ENCODE results near the gene PLXNA2.

PLXNA2 gene

DNA sequence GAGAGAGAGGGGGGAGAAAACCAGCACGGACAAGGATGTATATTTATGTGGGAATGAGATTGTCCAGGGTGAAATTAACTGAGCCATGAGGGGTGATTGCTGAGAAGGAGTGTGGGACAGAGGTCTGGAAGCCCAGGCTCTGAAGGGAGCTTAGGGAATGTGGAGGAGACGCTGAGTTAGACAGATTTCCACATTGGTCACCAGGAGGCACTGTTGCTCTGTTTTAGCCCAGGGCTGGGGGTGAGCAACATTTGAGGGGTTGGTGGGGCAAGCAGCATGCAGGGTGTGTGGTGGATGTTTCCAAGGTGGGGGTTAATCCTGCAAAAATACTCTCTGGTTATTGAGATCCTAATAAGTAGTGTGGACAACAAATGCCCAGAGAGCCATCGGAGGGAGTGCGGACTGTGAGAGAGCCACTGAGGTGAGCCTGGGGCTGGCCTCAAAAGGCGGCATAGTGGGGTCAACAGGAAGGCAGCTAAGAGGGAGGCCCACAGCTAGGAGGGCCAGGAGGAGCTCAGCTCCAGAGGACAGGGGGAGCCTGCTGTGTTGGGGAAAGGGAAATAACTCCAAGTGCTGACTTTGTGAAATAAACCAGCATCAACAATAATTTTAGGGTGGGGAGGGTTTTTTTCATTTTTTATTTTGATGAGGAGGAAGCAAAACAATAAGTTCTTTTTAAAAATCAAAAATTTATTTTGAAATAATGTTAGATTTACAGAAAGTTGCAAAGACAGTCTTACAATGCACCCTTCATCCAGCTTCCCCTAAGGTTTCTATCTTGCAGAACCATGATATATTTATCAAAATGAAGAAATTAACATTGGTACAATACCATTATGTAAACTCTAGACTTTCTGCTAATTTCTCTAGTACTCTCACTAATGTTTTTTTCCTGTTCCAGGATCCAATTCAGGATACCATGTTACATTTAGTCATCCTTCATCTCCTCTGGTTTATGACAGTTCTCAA, 250.4 kb downstream of the PLXNA2 start:
- no peak for DNase-seq (ENCODE audit: low read depth)

DNA sequence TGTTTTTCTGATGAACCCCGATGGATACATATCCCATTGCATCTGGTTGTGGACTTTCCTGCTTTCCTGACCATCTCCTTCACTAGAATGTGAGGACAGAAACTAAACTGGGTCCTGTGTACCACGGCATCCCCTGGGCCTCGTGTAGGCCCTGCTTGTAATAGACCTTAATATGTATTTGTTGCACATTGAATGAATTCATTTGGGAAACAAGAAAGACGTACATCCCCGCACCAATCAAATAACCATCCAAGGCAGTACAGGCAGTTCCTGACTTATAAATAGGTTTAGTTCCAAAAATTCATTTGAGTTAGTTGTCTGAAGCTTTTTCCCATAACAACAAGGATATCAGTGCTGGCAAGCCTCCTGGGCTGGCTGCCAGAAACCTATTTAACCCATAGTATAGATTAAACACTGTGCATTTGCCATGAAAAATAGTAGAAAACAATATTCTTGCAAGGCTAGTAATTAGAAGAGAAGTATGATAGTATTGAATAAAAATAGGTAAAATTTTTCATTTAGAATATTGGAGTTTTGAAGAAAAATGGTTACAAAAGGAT, 251.4 kb downstream of the PLXNA2 start:
- no peak for DNase-seq (ENCODE audit: low read depth)

DNA sequence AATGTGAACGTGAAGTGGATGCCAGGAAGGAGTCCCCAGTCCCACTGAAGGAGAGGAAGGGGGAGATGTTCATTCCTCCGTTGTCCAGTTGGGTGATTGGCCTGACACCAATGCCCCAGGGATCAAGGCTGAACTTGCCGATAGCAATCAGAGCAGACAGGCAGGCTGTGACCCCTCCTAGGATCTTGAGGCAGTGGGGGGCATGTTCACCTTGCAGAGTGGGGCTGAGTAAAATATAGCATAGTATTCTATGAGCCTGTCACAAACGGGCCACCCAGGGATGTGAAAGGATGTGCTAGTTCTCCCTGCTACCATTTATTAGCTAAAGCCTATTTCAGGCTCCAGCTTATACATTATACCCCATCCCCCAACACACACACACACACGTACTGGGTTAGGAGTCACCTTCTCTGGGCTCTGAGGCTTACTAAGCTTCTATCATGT, 252.6 kb downstream of the PLXNA2 start:
- DNase-seq (ENCODE audit: low read depth): no peak

DNA sequence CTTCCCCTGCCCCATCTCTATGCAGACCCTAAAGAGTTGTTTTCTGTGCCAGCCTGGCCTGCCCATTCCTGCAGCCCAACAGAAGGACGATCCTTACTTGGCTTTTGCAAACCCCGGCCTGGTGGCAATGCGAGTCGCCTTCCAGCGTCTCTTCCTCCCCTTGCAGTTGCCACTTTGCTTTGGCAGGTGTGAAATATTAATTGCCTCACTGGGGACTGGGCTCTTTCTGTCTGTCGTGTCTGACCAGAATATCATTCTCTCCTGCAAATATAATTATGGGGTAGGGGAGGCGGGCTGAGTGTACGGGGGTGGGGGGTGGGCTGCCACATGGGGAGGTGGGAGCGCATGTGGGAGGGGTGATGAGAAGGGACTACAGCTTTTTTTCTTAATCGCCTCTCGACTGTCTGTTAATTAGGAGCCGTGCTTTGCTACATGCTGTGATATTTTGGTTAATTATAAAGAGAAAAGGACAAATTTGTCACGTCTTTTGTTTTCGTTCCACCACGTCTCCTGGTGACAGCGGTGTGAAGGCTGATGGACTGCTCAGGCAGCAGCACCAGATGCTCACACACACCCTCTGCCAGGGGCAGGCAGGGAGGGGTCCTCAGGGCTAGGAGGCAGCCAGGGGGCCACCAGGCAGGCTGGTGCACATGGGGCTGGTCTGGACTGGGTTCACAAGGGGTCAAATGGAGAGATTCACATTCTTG, 253.2 kb downstream of the PLXNA2 start:
- DNase-seq (ENCODE audit: low read depth): no peak

DNA sequence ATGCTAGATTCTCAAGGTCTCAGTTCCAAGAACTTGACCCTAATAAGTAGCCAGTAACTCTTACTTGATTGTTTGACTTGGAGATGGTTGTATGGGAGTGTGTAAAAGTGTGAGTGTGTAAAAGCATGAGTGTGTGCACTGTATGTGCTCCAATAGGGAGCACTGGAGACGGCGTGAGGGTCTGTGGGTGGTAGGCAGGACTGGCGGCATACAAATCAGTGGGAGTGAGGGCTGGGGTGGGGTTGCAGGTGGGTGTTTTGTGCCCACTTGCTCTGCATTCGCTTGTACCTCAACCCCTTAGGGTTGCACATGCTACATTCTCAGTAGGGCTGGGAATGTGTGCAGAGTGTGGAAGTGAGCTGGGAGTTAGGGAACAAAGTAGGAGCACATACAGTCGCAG, 253.7 kb downstream of the PLXNA2 start:
- no peak for DNase-seq (ENCODE audit: low read depth)

DNA sequence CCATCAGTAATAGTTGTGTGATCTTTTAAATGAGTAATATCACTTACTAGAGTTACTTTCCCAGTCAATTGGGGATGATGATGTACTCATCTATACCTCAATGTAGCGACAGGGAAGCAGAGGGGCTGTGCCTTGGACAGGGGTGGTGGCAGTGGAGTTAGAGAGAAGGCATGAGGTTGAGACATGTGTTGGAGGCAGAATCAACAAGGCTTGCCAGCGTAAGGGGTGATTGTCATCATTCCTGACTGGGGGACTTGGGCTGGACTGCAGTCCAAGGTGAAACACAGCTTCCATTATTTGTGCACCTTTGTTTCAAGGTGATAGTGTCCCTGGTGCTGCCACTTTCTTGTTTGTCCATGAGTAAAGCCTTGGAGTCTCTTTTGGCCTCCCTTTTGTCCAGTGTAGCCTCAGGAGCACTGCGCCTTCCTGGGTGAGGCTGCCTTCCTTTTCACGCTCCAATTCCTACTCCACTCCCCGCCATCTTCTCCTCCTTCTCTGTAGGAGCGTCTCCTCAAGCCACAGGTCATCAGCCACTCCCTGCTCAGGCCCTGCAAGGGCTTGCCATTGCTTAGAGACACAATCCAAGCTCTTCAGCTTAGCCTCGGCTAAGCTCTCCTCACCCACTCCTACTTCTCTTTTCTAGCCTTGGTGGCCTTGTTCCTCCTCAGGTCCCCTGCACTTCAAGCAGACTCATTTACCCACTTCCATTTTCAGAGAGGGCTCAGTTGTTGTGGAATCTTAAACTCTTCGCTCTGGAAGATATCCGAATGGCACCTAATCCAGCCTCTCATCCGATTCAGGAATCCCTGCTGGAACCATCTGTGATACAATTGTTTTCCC, 255.6 kb downstream of the PLXNA2 start:
- no peak for DNase-seq (ENCODE audit: low read depth)

DNA sequence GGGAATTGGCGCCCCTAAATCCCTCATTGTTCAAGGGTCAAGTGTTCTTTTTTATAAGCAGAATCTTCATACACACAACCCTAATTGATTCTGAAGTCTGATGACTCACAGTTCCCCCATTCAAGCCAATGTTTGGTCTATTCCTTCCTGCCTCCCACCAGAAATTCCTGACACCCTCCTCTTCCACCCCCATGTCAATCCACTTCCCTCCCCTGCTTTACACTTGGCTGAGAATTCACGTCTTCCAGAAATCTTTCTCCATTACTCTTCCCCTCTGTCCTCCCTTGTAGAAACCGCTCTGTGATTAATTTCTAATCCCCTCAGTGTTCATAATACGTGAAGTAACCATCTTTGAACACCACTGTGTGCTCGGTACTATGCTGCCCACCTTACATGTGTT, 257.0 kb downstream of the PLXNA2 start:
- DNase-seq (ENCODE audit: low read depth): no peak

DNA sequence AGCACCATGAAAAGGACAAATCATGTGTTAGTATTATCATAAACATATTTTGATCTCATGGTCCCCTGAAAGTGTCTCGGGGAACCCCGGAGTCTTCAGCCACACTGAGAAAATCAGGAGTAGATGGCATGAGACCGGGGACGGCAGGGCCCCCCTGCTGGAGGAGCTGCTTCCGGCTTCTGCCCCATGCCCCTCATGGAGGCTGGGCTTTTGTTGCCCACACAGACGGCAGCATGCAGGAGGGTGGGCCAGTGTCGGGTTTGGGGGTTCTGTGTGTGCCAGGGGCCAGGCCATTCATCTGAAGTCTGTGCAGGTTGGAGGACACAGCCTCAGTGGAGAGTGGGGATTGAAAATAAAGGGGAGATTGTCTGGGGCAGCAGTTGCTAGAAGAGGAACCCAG, 258.2 kb downstream of the PLXNA2 start:
- no peak for DNase-seq (ENCODE audit: low read depth)

DNA sequence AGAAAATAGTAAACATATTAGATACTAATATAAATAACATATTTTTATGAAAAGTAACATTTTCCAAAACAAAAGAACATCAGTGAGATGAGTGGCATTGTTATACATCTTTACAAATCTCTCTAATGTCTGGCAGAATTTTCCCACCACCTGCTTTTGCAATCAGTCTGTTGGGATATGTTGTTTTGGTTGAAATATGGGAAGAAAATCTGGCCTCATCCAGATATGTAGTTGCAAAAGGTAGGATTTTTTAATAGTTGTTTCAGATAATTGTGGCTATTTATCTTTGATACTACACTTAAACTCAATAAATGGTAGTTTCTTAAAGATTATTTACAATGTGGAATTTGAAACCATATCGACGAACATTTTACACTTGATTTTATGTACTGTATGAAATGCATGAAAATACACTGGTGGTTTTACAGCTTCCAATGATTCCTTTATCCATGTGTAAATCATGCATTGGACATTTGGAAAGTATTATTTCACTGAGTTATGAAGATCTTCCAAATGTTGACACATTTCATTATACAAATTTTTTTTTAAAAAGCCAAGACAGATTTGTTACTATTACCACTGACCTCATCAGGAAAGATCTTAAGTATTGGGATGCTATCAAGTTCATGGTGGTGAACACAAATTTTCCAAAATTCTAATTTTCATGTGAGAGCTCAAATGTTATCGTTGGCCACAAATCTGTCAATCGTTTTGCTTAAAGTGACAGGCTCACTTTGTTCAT, 259.2 kb downstream of the PLXNA2 start:
- no peak for DNase-seq (ENCODE audit: low read depth)

DNA sequence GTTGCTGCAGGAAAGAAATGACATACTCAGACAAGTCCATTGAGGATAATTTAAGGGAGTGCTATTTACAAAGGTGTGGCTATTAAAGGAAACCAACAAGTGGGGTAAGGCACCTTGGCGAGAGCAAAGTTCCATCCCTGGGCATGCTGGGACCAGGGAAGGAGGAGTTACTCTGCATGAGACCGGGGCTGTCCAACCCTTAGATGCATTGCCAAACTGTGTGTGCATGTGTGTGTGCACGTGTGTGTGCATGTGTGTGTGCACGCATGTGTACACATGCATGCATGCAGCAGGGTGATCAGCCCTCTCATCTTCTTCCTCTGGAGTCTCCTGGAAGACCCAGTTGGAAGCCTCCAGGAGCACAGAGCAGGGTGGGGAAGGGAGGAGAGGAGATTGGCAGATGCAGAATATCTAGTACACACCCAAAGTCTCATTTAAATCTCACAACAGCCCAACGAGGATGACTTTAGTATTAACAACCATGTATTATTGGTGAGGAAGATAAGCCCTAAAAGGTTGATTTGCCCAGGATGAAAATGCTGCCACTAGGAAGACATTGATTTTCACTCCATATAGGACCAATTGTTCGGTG, 261.0 kb downstream of the PLXNA2 start:
- no peak for DNase-seq (ENCODE audit: low read depth)

DNA sequence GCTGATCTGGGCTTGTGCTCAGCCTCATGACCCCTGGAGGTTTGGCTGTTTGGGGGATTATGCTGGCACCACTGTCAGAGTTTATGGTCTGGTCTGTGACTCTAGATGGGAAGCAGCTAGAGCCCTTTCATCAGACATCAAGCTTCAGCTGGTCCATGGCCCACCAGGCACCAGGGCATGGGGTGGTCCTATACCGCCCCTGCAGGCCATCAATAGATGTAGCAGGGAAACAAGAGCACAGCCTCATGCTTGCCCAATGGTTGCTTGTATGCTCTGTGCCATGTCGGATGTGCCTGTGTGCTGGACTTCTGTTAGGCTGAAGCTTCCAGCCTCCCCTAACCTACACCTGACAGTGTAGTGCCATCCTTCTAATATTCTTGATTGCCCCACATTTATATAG, 262.2 kb downstream of the PLXNA2 start:
- no peak for DNase-seq (ENCODE audit: low read depth)

DNA sequence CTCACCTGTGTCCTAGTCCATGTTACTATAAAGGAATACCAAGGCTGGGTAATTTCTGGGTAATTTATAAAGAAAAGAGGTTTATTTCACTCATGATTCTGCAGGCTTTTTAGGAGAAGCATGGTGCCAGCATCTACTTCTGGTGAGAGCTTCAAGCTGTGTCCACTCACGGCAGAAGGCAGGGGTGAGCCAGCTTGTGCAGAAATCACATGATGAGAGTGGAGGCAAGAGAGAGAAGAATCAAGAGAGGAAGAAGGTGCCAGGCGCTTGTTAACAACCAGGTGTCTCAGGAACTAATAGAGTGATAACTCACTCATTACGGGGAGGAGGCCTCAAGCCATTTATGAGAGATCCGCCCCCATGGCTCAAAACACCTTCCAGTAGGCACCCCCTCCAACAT, 265.7 kb downstream of the PLXNA2 start:
- no peak for DNase-seq (ENCODE audit: low read depth)

DNA sequence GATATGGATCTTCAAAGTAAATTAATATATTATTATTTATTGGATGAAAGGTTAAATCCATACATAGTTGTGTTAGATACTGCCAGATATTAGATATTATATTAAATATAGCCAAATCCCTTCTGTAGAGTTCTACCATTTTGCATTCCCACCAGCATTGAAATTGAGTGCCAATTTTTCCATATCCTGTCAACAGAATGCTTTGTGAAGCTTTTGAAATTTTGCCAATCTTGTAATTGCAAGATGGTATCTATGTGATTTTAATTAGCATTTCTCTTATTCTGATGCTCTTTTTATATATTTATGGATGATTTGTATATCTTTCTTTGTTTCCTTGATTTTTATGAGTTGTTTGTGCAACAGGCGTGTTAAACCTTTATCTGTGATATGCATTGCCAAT, 266.3 kb downstream of the PLXNA2 start:
- no peak for DNase-seq (ENCODE audit: low read depth)

DNA sequence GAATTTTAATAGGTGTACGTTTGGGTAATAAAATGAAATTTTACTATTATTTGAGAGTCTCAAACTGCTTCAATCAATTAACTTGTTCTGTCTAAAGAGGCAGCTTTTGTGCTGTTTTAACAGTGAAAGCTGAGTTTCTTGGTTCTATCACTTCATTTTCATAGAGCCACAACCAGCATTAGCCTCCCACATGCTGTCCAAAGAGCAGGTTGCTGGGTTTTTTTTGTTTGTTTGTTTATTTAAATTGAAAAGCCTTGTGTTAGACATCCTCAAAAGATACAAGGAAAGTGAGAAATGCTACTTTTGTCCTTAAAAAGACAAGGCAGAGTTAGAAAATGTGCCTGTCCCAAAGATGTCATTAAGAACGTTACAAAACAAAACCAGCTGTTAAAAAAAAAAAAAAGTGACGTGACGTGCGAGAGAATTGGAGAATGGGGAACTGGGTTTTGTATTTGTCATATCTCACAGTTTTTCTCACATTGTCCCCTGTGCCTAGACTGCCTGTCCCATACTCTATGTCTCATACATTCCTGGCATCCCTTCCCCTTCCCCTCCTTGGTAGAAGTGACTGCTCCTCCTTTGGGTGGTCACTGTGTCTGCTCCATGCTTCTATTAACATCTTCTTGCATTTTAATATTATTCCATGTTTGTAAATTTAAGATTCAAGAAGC, 270.2 kb downstream of the PLXNA2 start:
- no peak for DNase-seq (ENCODE audit: low read depth)

DNA sequence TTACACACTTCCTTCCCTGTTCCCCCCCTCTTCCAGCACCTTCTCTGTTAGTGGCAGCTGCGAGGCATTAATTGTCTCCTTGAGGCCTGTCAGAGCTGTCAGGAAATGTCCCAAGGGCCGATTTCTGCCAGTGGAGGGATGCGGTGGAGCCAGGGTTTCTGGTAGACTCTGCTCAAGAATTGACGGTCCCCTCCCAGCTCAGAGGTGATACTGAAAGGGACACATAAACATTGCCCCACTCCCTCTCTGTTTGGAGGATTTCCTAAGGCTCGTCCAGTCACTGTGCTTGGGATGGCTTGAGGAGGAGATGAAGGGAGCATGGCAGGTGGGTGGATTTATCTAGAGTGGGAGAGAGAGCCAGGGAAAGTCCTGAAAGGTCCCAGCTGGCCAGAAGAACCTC, 271.8 kb downstream of the PLXNA2 start:
- DNase-seq (ENCODE audit: low read depth): no peak
